WTC11 (cell line): ENCODE results near the gene SLITRK3.

Experiments used
- ATF2 ChIP-seq: sonication (generic); formaldehyde crosslinking; IDR thresholded peaks from 2 replicates; pipeline ENCODE4 v1.8.1; 2022; ENCODE audit warnings: low read depth, missing genetic modification reagents, borderline replicate concordance
- NFATC4 ChIP-seq: fragments of 250-450 bp; sonication (Bioruptor Pico); IDR thresholded peaks from 2 replicates; pipeline ENCODE4 v1.9.0; 2021; ENCODE audit warnings: mild to moderate bottlenecking
- PRDM15 ChIP-seq: sonication (generic); formaldehyde crosslinking; IDR thresholded peaks from 2 replicates; pipeline ENCODE4 v1.8.0; 2022; ENCODE audit warnings: missing genetic modification reagents
- TCF7 ChIP-seq: sonication (generic); formaldehyde crosslinking; IDR thresholded peaks from 2 replicates; pipeline ENCODE4 v1.8.0; 2022; ENCODE audit warnings: mild to moderate bottlenecking, low read depth, missing genetic modification reagents, moderate library complexity
- ZBTB21 ChIP-seq: sonication (generic); formaldehyde crosslinking; IDR thresholded peaks from 2 replicates; pipeline ENCODE4 v1.8.1; 2023; ENCODE audit warnings: mild to moderate bottlenecking, missing genetic modification reagents, borderline replicate concordance
- TF ChIP-seq, protein P1 (sequence below): fragments of 200-600 bp; IDR thresholded peaks from 2 replicates; pipeline ENCODE4 v1.8.0; 2022; ENCODE audit warnings: antibody characterized with exemption
- TF ChIP-seq, protein P2 (sequence below): sonication (generic); formaldehyde crosslinking; IDR thresholded peaks from 2 replicates; pipeline ENCODE4 v1.8.1; 2023; ENCODE audit warnings: mild to moderate bottlenecking, moderate library complexity, missing genetic modification reagents

- no peak for TF ChIP-seq TCF7 (CRISPR knock-in tag)
- TF ChIP-seq ATF2 = no peak
- TF ChIP-seq, protein P1, sequence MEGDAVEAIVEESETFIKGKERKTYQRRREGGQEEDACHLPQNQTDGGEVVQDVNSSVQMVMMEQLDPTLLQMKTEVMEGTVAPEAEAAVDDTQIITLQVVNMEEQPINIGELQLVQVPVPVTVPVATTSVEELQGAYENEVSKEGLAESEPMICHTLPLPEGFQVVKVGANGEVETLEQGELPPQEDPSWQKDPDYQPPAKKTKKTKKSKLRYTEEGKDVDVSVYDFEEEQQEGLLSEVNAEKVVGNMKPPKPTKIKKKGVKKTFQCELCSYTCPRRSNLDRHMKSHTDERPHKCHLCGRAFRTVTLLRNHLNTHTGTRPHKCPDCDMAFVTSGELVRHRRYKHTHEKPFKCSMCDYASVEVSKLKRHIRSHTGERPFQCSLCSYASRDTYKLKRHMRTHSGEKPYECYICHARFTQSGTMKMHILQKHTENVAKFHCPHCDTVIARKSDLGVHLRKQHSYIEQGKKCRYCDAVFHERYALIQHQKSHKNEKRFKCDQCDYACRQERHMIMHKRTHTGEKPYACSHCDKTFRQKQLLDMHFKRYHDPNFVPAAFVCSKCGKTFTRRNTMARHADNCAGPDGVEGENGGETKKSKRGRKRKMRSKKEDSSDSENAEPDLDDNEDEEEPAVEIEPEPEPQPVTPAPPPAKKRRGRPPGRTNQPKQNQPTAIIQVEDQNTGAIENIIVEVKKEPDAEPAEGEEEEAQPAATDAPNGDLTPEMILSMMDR = no peak
- TF ChIP-seq NFATC4 (CRISPR knock-in tag) = no peak
- TF ChIP-seq ZBTB21 = no peak
- no peak for TF ChIP-seq PRDM15
- TF ChIP-seq, protein P2, sequence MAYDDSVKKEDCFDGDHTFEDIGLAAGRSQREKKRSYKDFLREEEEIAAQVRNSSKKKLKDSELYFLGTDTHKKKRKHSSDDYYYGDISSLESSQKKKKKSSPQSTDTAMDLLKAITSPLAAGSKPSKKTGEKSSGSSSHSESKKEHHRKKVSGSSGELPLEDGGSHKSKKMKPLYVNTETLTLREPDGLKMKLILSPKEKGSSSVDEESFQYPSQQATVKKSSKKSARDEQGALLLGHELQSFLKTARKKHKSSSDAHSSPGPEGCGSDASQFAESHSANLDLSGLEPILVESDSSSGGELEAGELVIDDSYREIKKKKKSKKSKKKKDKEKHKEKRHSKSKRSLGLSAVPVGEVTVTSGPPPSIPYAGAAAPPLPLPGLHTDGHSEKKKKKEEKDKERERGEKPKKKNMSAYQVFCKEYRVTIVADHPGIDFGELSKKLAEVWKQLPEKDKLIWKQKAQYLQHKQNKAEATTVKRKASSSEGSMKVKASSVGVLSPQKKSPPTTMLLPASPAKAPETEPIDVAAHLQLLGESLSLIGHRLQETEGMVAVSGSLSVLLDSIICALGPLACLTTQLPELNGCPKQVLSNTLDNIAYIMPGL = no peak
Measured at GRCh38 chr3:165195241-165195639, 944 bp downstream of the SLITRK3 start.
